ENCODE measurements around the gene HS3ST6.
A peak's percentile ranks its signal among the peaks of the same experiment; 100 is the strongest.

The HS3ST6 gene

DNA sequence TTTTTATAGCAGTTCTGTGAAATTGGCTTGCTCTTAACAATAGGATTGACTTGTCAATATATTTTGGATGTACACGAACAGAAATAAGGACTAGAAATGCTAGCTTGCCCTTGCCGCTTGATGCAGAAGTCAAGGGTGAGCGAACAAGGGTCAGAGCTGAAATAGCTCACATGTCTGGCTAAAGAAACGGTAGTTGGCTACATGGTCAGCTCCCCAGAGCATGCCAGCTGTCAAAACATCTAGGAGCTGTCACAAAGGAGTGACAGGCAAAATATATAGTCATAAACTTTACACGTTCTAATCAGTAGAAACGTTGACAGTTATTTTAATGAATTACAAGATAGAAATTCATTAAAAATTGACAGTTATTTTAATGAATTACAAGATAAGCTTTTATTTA, 43.4 kb downstream of the HS3ST6 start:
- TF ChIP-seq, protein P1, sequence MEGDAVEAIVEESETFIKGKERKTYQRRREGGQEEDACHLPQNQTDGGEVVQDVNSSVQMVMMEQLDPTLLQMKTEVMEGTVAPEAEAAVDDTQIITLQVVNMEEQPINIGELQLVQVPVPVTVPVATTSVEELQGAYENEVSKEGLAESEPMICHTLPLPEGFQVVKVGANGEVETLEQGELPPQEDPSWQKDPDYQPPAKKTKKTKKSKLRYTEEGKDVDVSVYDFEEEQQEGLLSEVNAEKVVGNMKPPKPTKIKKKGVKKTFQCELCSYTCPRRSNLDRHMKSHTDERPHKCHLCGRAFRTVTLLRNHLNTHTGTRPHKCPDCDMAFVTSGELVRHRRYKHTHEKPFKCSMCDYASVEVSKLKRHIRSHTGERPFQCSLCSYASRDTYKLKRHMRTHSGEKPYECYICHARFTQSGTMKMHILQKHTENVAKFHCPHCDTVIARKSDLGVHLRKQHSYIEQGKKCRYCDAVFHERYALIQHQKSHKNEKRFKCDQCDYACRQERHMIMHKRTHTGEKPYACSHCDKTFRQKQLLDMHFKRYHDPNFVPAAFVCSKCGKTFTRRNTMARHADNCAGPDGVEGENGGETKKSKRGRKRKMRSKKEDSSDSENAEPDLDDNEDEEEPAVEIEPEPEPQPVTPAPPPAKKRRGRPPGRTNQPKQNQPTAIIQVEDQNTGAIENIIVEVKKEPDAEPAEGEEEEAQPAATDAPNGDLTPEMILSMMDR (conservative IDR thresholded peaks at IDR 0.05; ENCODE audit: low read depth, low read length) = no peak
- Histone ChIP-seq H4K20me1 (ENCODE audit: insufficient read depth) (no peaks in the 10 kb centered on the region), H3K4me3 (IDR thresholded peaks at IDR 0.05; ENCODE audit: insufficient read depth, low read depth, low read length) (no peak overlapping the region), H3K79me2 (ENCODE audit: insufficient read depth, low read depth) (no peaks in the 10 kb centered on the region), H3K27me3 (ENCODE audit: insufficient read depth, low read depth) (no peaks in the 10 kb centered on the region; the same call in 1 of the 2 replicates), H3K36me3 (ENCODE audit: insufficient read depth) (no peaks in the 10 kb centered on the region), H2AFZ (ENCODE audit: low read depth) (no peak overlapping the region), H3K4me1 (ENCODE audit: low read depth, poor library complexity, severe bottlenecking) (no peaks in the 10 kb centered on the region), H3K27ac (no peak overlapping the region), H3K4me2 (no peak overlapping the region), H3K9ac (no peak overlapping the region)

DNA sequence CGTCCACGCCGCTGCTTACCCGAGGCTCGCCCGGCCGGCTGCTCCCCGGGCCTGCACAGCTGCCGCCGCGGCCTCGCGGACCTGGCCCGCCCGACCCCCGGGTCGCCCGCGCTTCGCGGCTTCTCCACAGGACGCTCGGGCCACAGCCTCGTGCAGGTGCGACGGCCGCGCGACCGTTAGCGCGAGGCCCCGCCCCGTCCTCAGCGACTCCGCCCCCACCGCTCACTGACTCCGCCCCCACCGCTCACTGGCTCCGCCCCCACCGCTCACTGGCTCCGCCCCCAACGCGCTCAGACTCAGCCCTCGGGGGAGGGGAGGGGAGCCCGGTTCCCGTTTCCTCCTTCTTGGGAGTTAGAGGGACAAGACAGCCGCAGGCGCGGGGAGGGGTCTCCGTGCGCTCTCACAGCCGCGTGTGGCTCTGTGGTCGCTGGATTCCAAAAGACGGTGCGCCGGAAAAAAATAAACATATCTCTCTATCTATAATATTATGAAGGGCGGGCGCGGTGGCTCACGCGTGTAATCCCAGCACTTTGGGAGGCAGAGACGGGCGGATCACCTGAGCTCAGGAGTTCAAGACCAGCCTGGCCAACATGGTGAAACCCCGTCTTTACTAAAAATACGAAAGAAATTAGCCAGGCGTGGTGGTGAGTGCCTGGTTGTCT, 46.1 kb downstream of the HS3ST6 start, which contains the start of gene MEIOB:
Gene MEIOB, minus strand, starts transcription at position 191 of the 662 bp plus-strand sequence. CDS start 3,989 bp downstream, outside the sequence.
- Histone ChIP-seq H3K4me1 (ENCODE audit: low read depth, poor library complexity, severe bottlenecking) (peaks cover 7% of the 10 kb centered on the region), H3K79me2 (ENCODE audit: insufficient read depth, low read depth) (no peaks in the 10 kb centered on the region), H3K4me3 (IDR thresholded peaks at IDR 0.05; ENCODE audit: insufficient read depth, low read depth, low read length) (no peak within 1 kb of the TSS), H2AFZ (ENCODE audit: low read depth) (no peak within 1 kb of the TSS), H3K9ac (no peak within 1 kb of the TSS), H4K20me1 (ENCODE audit: insufficient read depth) (no peaks in the 10 kb centered on the region), H3K27ac (no peak within 1 kb of the TSS), H3K4me2 (no peak within 1 kb of the TSS), H3K36me3 (ENCODE audit: insufficient read depth) (no peaks in the 10 kb centered on the region), H3K27me3 (ENCODE audit: insufficient read depth, low read depth) (no peaks in the 10 kb centered on the region; the same call in 1 of the 2 replicates)
- TF ChIP-seq, protein P1 (conservative IDR thresholded peaks at IDR 0.05; ENCODE audit: low read depth, low read length) = no peak

DNA sequence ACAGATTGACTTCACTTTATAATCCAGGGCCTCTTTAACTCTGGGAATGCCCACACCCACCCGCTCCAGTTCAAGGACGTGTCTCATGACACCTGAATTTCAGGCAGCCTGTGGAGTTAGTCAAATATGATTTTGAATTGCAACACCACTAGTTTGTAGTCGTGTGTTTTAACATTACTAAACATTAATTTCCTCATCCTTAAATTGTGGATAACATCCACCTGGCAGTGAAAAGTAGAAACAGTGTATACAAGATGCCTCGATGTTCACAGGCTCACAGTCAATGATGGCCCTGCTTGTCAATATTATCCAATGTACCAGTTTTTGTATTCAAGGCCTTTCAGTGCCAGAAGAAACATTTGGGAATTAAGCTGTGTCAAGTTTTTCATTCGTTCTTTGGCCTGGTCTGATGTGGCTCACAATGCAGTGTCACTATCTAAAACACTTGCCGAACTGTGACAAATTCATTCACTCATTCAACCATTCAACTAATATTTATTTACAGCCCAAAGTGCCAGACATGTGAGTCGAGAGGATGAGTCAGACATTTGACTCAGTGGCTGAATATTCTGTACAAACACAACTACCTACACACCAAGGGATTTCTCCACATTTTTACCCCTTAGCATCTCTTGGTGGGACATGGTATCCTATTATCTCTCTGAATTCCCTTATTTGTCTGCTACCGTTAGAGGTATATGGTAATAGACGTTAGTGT, 47.7 kb downstream of the HS3ST6 start:
- Histone ChIP-seq H3K9ac (no peak overlapping the region), H3K4me3 (IDR thresholded peaks at IDR 0.05; ENCODE audit: insufficient read depth, low read depth, low read length) (no peak overlapping the region), H2AFZ (ENCODE audit: low read depth) (no peak overlapping the region), H4K20me1 (ENCODE audit: insufficient read depth) (no peaks in the 10 kb centered on the region), H3K4me1 (ENCODE audit: low read depth, poor library complexity, severe bottlenecking) (peaks cover 23% of the 10 kb centered on the region), H3K27ac (no peak overlapping the region), H3K36me3 (ENCODE audit: insufficient read depth) (no peaks in the 10 kb centered on the region), H3K4me2 (no peak overlapping the region), H3K27me3 (ENCODE audit: insufficient read depth, low read depth) (no peaks in the 10 kb centered on the region; the same call in 1 of the 2 replicates), H3K79me2 (ENCODE audit: insufficient read depth, low read depth) (no peaks in the 10 kb centered on the region)
- TF ChIP-seq, protein P1 (conservative IDR thresholded peaks at IDR 0.05; ENCODE audit: low read depth, low read length) = no peak

DNA sequence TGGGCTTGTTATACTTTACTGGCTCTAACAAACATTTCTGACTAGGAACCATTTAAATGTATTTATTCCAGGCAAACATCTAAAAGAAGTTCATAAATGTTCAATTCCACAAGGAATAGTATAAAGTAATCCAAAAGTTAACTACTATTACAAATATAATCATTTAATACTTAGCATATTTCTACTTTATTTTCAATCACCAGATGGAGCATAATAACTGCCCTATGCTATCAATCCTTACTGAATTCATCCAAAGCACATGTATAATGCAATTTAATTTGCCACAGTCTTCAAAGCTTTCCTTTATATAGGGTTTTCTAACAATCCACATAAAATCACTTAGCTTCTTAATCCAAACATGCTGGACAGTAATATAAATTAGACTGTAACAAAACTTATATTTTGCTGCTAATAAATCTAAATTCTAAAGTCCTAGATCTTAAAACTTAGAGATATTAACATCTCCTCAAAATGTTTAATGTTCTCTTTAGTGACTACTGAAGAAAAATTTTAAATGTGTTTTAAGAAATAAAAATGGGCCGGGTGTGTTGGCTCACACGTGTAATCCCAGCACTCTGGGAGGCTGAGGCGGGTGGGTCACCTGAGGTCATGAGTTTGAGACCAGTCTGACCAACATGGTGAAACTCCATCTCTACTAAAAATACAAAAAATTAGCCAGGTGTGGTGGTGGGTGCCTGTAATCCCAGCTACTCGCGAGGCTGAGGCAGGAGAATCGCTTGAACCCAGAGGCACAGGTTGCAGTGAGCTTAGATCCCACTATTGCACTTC, 52.1 kb downstream of the HS3ST6 start:
- Histone ChIP-seq H3K79me2 (ENCODE audit: insufficient read depth, low read depth) (no peaks in the 10 kb centered on the region), H3K9ac (no peak overlapping the region), H3K4me3 (IDR thresholded peaks at IDR 0.05; ENCODE audit: insufficient read depth, low read depth, low read length) (no peak overlapping the region), H3K36me3 (ENCODE audit: insufficient read depth) (no peaks in the 10 kb centered on the region), H2AFZ (ENCODE audit: low read depth) (no peak overlapping the region), H3K4me1 (ENCODE audit: low read depth, poor library complexity, severe bottlenecking) (peaks cover 29% of the 10 kb centered on the region), H3K27ac (no peak overlapping the region), H3K27me3 (ENCODE audit: insufficient read depth, low read depth) (peaks cover 2% of the 10 kb centered on the region; the same call in 1 of the 2 replicates), H4K20me1 (ENCODE audit: insufficient read depth) (no peaks in the 10 kb centered on the region), H3K4me2 (peak overlapping the region; percentile 11; the same call in 1 of the 2 replicates)
- TF ChIP-seq, protein P1 (conservative IDR thresholded peaks at IDR 0.05; ENCODE audit: low read depth, low read length) = no peak
